ENCODE data around the gene AICDA. TPM values are rescaled to one million over a fixed set of nuclear protein-coding genes. Genes with fewer than 3 reads are reported as not detected.

The AICDA gene
- not detected for total RNA-seq
- not detected for polyA plus RNA-seq

DNA sequence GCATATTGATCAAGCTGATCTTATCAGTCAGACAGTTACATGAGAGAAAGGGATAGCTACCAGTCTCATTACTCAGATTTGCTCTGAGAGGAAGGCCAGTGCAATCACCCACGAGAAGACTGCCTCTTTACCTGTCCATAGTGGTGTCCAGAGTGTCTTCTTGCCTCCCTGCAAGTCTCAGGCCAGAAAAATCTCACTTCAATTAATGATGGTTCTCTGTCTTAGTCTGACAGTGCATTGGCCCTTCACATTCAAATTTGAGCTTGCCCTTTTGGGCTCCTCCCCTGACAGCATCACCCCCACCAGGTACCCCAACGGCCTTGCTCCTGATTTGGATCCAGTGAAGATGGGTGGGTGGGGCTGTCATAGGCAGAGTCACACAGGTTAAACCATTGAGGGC, at the start of gene AICDA:
AICDA (minus strand) TSS at position 231 of the 400 bp plus-strand sequence; CDS start at position 139, 92 bp downstream.
- H3K27me3 ChIP-seq (ENCODE audit: insufficient read depth, low read length): no peaks in the 10 kb centered on the region
- H3K27ac Mint-ChIP-seq: peak within 1 kb of the TSS in 2 of 7 donors; percentile 53 to 62

DNA sequence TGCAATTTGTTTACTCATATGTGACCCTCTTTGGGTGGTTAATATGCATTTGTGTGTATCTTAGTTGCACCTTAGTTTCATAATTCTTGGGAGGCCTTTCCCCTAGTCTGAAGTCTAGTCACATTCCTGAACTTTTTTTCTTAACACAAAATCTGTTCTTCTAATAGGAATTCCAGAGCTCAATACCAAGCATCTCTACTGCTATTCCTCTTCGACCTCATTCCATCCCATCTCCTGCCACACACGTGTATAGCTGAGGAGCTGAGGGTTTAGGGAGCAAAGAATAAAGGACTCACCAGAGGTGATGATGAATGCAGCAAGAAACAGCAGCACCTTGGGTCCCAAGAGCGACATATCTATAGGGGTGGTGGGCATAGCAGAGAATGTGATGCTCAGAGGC, 49.1 kb upstream of the AICDA start:
- intact Hi-C loops (cut with micrococcal nuclease): no loop called here
- ChIA-PET POLR2A (ENCODE audit: partially characterized antibody) (interaction anchor here (1.2 kb wide), 1 partner anchor 12 kb away, joined by 3 read pairs; no protein-coding TSS in a partner anchor), CTCF (ENCODE audit: partially characterized antibody) (interaction anchor here (0.7 to 2.4 kb wide), 4 partner anchors 117 to 388 kb away, joined by 4 to 8 read pairs (median 6); no protein-coding TSS in a partner anchor)
- peaks cover 5% of the 10 kb centered on the region in 2 donors for H3K27me3 Mint-ChIP-seq
- H3K36me3 ChIP-seq (ENCODE audit: insufficient read depth, low read length): no peaks in the 10 kb centered on the region
- no peaks in the 10 kb centered on the region for H3K4me1 ChIP-seq (ENCODE audit: insufficient read depth, low read length)
- no peak overlapping the region for H3K27ac Mint-ChIP-seq
- no peaks in the 10 kb centered on the region for H3K9me3 ChIP-seq (ENCODE audit: control insufficient read depth in 1 of 2, low read length in 2 of 2)
- no peaks in the 10 kb centered on the region for H3K36me3 Mint-ChIP-seq
- no peak overlapping the region for H3K4me3 Mint-ChIP-seq
- H3K4me3 ChIP-seq (ENCODE audit: low read length in 2 of 2): no peak overlapping the region
- H3K27me3 ChIP-seq (ENCODE audit: insufficient read depth, low read length): no peaks in the 10 kb centered on the region
- no peak overlapping the region for H3K27ac ChIP-seq (ENCODE audit: low read depth, low read length)
- H3K9me3 Mint-ChIP-seq: peaks cover 0 to 2% (median 0%) of the 10 kb centered on the region in 8 donors
- DNase-seq: no peak
- H3K4me1 Mint-ChIP-seq: no peaks in the 10 kb centered on the region

More for the DNA sequence above, at the start of gene AICDA:
- Histone ChIP-seq H3K9me3 (ENCODE audit: control insufficient read depth in 1 of 2, low read length in 2 of 2) (no peaks in the 10 kb centered on the region), H3K4me3 (ENCODE audit: low read length in 2 of 2) (no peak within 1 kb of the TSS), H3K4me1 (ENCODE audit: insufficient read depth, low read length) (peaks cover 5% of the 10 kb centered on the region), H3K36me3 (ENCODE audit: insufficient read depth, low read length) (no peaks in the 10 kb centered on the region), H3K27ac (ENCODE audit: low read depth, low read length) (no peak within 1 kb of the TSS)
- no peak for DNase-seq
- intact Hi-C loops (cut with micrococcal nuclease): no loop called here
- POLR2A ChIA-PET (ENCODE audit: partially characterized antibody): no interaction called here
- H3K9me3 Mint-ChIP-seq: no peaks in the 10 kb centered on the region
- H3K4me1 Mint-ChIP-seq: peaks cover 10 to 21% (median 14%) of the 10 kb centered on the region in 4 donors
- CTCF ChIA-PET (ENCODE audit: partially characterized antibody): interaction anchor here (0.9 to 6.5 kb wide), 4 partner anchors 8 to 74 kb away, joined by 3 to 130 read pairs (median 22); no protein-coding TSS in a partner anchor
- no peaks in the 10 kb centered on the region for H3K36me3 Mint-ChIP-seq
- H3K4me3 Mint-ChIP-seq: no peak within 1 kb of the TSS
- no peaks in the 10 kb centered on the region for H3K27me3 Mint-ChIP-seq

DNA sequence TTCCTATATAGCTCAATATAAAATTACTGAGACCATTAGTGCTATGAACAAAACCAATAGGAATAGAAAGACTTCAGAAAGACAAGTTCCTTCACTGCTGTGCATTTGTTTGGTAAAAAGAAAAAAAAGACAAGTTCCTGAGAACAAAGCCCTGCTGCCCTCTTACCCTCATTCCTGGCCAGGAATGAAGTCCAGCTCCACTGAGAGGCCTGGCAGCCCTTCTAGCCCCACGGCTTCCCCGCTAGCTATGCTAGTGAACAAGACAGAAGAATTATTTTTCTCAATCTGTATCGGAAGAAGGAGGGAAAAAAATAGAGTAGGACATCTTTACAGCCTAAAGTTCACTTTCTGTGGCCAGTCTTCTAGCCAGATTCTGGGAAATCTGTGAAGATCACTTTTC, 48.4 kb upstream of the AICDA start:
- intact Hi-C loops (cut with micrococcal nuclease): no loop called here
- Histone ChIP-seq H3K4me3 (ENCODE audit: low read length in 2 of 2) (no peak overlapping the region), H3K27me3 (ENCODE audit: insufficient read depth, low read length) (no peaks in the 10 kb centered on the region), H3K9me3 (ENCODE audit: control insufficient read depth in 1 of 2, low read length in 2 of 2) (no peaks in the 10 kb centered on the region), H3K27ac (ENCODE audit: low read depth, low read length) (no peak overlapping the region), H3K36me3 (ENCODE audit: insufficient read depth, low read length) (no peaks in the 10 kb centered on the region), H3K4me1 (ENCODE audit: insufficient read depth, low read length) (no peaks in the 10 kb centered on the region)
- no peak for DNase-seq
- POLR2A ChIA-PET (ENCODE audit: partially characterized antibody): interaction anchor here (1.2 kb wide), 1 partner anchor 13 kb away, joined by 3 read pairs; no protein-coding TSS in a partner anchor
- Mint-ChIP-seq H3K36me3 (no peaks in the 10 kb centered on the region), H3K27ac (no peak overlapping the region), H3K4me3 (no peak overlapping the region), H3K9me3 (no peaks in the 10 kb centered on the region), H3K4me1 (no peaks in the 10 kb centered on the region), H3K27me3 (peaks cover 5% of the 10 kb centered on the region in 2 donors)
- CTCF ChIA-PET (ENCODE audit: partially characterized antibody): interaction anchor here (0.7 to 2.4 kb wide), 6 partner anchors 20 to 389 kb away, joined by 3 to 8 read pairs (median 6); no protein-coding TSS in a partner anchor

DNA sequence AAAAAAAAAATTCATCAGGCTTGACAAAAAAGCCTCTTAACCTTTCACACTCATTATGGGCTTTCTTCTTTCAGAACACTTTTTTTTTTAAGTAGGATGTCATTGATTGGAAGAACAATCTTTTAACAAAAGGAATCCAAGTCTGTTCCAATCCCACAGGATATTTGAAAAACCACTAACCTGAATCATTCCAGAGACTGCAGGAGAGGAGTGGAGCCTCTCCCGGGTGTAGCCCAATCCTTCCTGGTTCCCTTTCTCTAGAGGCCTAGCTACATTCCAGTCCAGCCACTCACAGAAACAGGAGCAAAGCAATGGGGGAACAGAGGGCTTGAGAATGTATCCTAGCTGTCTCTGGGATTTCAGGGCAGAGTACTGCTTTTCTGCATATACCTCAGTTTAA, 45.7 kb upstream of the AICDA start:
- Histone ChIP-seq H3K4me1 (ENCODE audit: insufficient read depth, low read length) (no peaks in the 10 kb centered on the region), H3K27ac (ENCODE audit: low read depth, low read length) (no peak overlapping the region), H3K9me3 (ENCODE audit: control insufficient read depth in 1 of 2, low read length in 2 of 2) (no peaks in the 10 kb centered on the region), H3K4me3 (ENCODE audit: low read length in 2 of 2) (no peak overlapping the region), H3K27me3 (ENCODE audit: insufficient read depth, low read length) (no peaks in the 10 kb centered on the region), H3K36me3 (ENCODE audit: insufficient read depth, low read length) (no peaks in the 10 kb centered on the region)
- no peak for DNase-seq
- no peaks in the 10 kb centered on the region for H3K36me3 Mint-ChIP-seq
- no peak overlapping the region for H3K4me3 Mint-ChIP-seq
- peaks cover 0 to 3% of the 10 kb centered on the region in 2 donors for H3K27me3 Mint-ChIP-seq
- CTCF ChIA-PET (ENCODE audit: partially characterized antibody): interaction anchor here (0.9 to 4.8 kb wide), 15 partner anchors 10 to 392 kb away, joined by 3 to 45 read pairs (median 14); partner anchors contain the start of genes AICDA and M6PR
- intact Hi-C loops (cut with micrococcal nuclease): loop anchor here (5.0 kb wide), 1 partner anchor 116 kb away; the partner anchor contains the start of gene CLEC4E
- H3K9me3 Mint-ChIP-seq: no peaks in the 10 kb centered on the region
- peaks cover 0 to 1% (median 0%) of the 10 kb centered on the region in 4 donors for H3K4me1 Mint-ChIP-seq
- POLR2A ChIA-PET (ENCODE audit: partially characterized antibody): interaction anchor here (1.8 to 2.2 kb wide), 2 partner anchors 10 to 233 kb away, joined by 6 to 13 read pairs; no protein-coding TSS in a partner anchor
- no peak overlapping the region for H3K27ac Mint-ChIP-seq

DNA sequence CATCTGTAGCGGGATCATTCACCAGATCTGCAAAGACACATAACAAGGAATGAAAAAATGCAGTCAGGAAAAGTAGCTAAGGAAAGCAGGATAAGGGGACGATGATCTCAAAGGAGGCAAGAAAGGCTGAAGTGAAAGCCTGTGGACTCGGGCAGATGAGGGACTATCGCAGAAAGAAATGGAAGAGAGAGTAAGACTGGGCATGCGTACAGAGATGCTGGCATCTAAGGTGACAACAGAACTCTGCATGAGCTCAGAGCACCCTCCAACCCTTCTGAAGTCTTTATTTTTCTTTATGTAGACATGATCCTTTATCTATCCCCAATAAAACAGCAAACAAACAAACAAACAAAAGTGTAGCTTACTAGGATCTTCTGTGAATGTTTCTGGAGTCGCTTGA, 42.8 kb upstream of the AICDA start:
- Mint-ChIP-seq H3K9me3 (no peaks in the 10 kb centered on the region), H3K36me3 (no peaks in the 10 kb centered on the region), H3K4me1 (peaks cover 0 to 1% (median 0%) of the 10 kb centered on the region in 4 donors), H3K27me3 (peaks cover 0 to 3% of the 10 kb centered on the region in 2 donors), H3K4me3 (no peak overlapping the region), H3K27ac (no peak overlapping the region)
- H3K27me3 ChIP-seq (ENCODE audit: insufficient read depth, low read length): no peaks in the 10 kb centered on the region
- no peaks in the 10 kb centered on the region for H3K36me3 ChIP-seq (ENCODE audit: insufficient read depth, low read length)
- no peaks in the 10 kb centered on the region for H3K9me3 ChIP-seq (ENCODE audit: control insufficient read depth in 1 of 2, low read length in 2 of 2)
- DNase-seq: no peak
- CTCF ChIA-PET (ENCODE audit: partially characterized antibody): interaction anchor here (0.8 to 4.8 kb wide), 10 partner anchors 8 to 234 kb away, joined by 3 to 45 read pairs (median 4); no protein-coding TSS in a partner anchor
- POLR2A ChIA-PET (ENCODE audit: partially characterized antibody): interaction anchor here (3.7 kb wide), 1 partner anchor 11 kb away, joined by 18 read pairs; no protein-coding TSS in a partner anchor
- intact Hi-C loops (cut with micrococcal nuclease): loop anchor here (5.0 kb wide), 1 partner anchor 113 kb away; the partner anchor contains the start of gene CLEC4E
- H3K4me1 ChIP-seq (ENCODE audit: insufficient read depth, low read length): no peaks in the 10 kb centered on the region
- no peak overlapping the region for H3K27ac ChIP-seq (ENCODE audit: low read depth, low read length)
- H3K4me3 ChIP-seq (ENCODE audit: low read length in 2 of 2): no peak overlapping the region

DNA sequence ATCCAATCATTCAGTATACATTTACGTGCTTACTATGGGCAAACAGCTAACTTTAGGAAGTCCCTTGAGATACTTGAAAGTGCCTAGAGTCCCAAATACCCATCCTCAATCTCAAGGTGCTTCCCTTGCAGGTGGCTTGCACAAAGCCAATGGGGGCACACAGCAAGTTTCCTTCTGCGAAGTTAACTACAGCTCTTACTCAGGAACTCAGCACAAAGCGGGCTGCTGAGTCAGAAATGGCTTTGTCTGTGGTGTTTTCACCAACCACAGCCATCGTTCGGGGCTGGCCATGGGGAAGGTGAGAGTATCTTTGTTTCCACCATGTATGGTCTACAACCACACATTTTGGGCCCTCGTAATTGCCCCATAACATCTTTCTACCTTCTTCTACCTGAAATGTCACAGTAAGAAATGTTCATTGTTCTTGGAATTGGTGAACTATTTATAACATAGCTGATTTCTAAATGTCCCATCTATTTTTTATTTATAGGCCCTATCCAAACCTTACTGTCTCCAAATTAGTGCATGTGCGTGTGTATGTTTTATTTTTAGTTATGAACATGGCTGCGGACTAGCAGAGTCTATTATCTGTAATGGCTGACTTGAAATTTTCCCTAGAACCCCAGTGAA, 36.0 kb upstream of the AICDA start:
- Histone ChIP-seq H3K4me3 (ENCODE audit: low read length in 2 of 2) (no peak overlapping the region), H3K4me1 (ENCODE audit: insufficient read depth, low read length) (peaks cover 39% of the 10 kb centered on the region), H3K27ac (ENCODE audit: low read depth, low read length) (no peak overlapping the region), H3K36me3 (ENCODE audit: insufficient read depth, low read length) (no peaks in the 10 kb centered on the region), H3K27me3 (ENCODE audit: insufficient read depth, low read length) (no peaks in the 10 kb centered on the region), H3K9me3 (ENCODE audit: control insufficient read depth in 1 of 2, low read length in 2 of 2) (no peaks in the 10 kb centered on the region)
- Mint-ChIP-seq H3K27me3 (no peaks in the 10 kb centered on the region), H3K36me3 (no peaks in the 10 kb centered on the region), H3K4me1 (peaks cover 36 to 61% (median 44%) of the 10 kb centered on the region in 4 donors), H3K4me3 (peak overlapping the region in 1 of 8 donors; percentile 36), H3K9me3 (no peaks in the 10 kb centered on the region), H3K27ac (peak overlapping the region in 1 of 7 donors; percentile 33)
- intact Hi-C loops (cut with micrococcal nuclease): no loop called here
- DNase-seq: peak in 1 of 5 donors; percentile 2
- CTCF ChIA-PET (ENCODE audit: partially characterized antibody): interaction anchor here (1.0 to 3.9 kb wide), 7 partner anchors 9 to 211 kb away, joined by 3 to 20 read pairs (median 6); no protein-coding TSS in a partner anchor
- POLR2A ChIA-PET (ENCODE audit: partially characterized antibody): interaction anchor here (0.8 to 2.7 kb wide), 3 partner anchors 9 to 266 kb away, joined by 3 to 13 read pairs (median 3); partner anchors contain the start of gene PHC1

DNA sequence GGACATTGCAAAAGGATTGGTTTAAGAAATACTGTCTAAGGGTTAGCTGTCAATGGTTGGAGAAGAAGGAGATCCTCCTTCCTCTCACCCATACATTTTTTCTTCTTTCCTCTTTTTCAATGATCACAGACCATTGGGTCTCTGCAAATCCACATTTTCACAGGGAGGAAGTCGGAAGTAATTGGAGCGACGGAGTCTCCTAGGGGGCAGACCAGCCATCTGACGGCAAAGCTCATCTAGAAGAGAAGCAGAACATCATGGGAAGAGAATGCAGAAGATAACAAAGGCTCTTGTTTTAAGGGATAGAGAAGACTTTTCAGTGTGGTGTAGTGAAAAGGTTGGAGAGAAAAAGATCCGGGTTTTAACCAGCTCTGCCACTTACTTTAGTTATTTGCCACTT, 35.3 kb upstream of the AICDA start:
- ChIA-PET POLR2A (ENCODE audit: partially characterized antibody) (interaction anchor here (0.8 to 2.7 kb wide), 3 partner anchors 10 to 267 kb away, joined by 3 to 13 read pairs (median 3); partner anchors contain the start of gene PHC1), CTCF (ENCODE audit: partially characterized antibody) (interaction anchor here (1.0 to 3.9 kb wide), 6 partner anchors 8 to 212 kb away, joined by 3 to 20 read pairs (median 7); no protein-coding TSS in a partner anchor)
- H3K27me3 Mint-ChIP-seq: no peaks in the 10 kb centered on the region

More for the DNA sequence above, 35.3 kb upstream of the AICDA start:
- Histone ChIP-seq H3K4me1 (ENCODE audit: insufficient read depth, low read length) (peaks cover 42% of the 10 kb centered on the region), H3K27ac (ENCODE audit: low read depth, low read length) (no peak overlapping the region), H3K4me3 (ENCODE audit: low read length in 2 of 2) (no peak overlapping the region), H3K36me3 (ENCODE audit: insufficient read depth, low read length) (no peaks in the 10 kb centered on the region), H3K27me3 (ENCODE audit: insufficient read depth, low read length) (no peaks in the 10 kb centered on the region), H3K9me3 (ENCODE audit: control insufficient read depth in 1 of 2, low read length in 2 of 2) (no peaks in the 10 kb centered on the region)
- H3K36me3 Mint-ChIP-seq: no peaks in the 10 kb centered on the region
- DNase-seq: no peak
- intact Hi-C loops (cut with micrococcal nuclease): no loop called here
- H3K4me1 Mint-ChIP-seq: peaks cover 38 to 65% (median 47%) of the 10 kb centered on the region in 4 donors
- peak overlapping the region in 1 of 8 donors; percentile 11 for H3K4me3 Mint-ChIP-seq
- H3K9me3 Mint-ChIP-seq: no peaks in the 10 kb centered on the region
- H3K27ac Mint-ChIP-seq: peak overlapping the region in 4 of 7 donors; percentile 19 to 60 (median 48)

Measured in CD4-positive, alpha-beta memory T cell (primary cell).